ENCODE measurements around the gene PLEKHM3. TPM values are rescaled to one million over a fixed set of nuclear protein-coding genes. Genes with fewer than 3 reads are reported as not detected.
A peak's percentile ranks its signal among the peaks of the same experiment; 100 is the strongest.
"Not testable (repeated sequence)": the region's sequence is repeated elsewhere in the genome, so short reads cannot be mapped to it uniquely, and the experiment has no call there.

The PLEKHM3 gene
- total RNA-seq, 1 experiment from 2014 or later, result 25.8 TPM

- no peak for DNase-seq (ENCODE audit: low spot score)
- in situ Hi-C loops (cut with HindIII; ENCODE audit: low sequenced_read_pairs), result no loop called here
Measured at GRCh38 chr2:207956771-207957170, 68.6 kb downstream of the PLEKHM3 start.

GRCh38 chr2:207955456-207955855 is 69.9 kb downstream of the PLEKHM3 start:
- DNase-seq (ENCODE audit: low spot score), result no peak
- in situ Hi-C loops (cut with HindIII; ENCODE audit: low sequenced_read_pairs), result no loop called here

DNA sequence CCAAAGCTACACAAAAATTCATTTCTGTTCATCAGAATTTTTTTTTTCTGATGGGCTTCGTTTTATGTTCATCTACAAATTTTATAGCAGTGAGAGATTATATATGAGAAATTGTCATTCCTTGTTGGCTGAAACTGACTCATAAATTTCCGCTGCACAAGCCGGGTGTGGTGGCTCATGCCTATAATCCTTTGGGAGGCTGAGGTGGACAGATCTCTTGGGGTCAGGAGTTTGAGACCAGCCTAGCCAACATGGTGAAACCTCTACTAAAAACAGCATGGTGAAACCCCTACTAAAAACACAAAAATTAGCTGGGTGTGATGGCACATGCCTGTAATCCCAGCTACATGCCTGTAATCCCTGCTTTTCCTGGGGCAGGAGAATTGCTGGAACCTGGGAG is 72.0 kb downstream of the PLEKHM3 start:
- in situ Hi-C loops (cut with HindIII; ENCODE audit: low sequenced_read_pairs), result no loop called here

DNA sequence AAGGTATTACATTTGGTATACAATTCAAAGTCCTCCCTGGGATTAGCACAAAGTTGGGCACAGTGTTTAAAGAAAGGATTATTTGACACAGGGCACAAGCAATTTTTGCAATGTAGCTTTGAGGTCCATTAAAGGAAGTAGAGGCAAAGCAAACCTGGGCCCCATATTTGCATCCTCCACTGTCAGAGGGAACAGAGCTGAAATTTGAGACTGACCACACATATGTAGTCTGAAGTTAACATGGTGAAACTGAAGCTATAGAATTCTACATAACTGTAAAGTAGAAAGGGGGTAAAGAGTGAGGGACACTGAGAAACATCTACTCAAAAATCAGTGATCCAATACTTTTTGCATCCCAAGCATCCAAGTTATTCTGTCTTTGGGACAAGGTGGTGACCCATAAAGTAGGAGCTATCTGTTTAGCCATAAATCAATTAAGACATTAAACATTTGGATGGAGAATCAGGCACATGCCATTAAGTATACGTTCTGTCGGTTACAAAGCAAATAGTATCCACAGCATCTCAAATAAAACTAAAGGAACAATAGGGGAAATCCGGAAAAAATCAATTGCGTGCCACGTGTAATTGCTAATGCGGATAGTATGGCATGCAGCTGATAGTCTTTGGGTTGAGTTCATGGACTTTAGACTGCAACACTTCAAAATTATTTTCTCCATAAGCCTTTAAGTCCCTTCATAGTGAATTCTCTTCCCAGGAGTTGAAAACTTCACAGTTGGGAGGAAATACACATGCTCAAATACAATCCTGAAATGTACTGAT is 72.6 kb downstream of the PLEKHM3 start:
- DNase-seq (ENCODE audit: low spot score), result peak; percentile 57
- in situ Hi-C loops (cut with HindIII; ENCODE audit: low sequenced_read_pairs), result no loop called here

More for the DNA sequence above, 72.0 kb downstream of the PLEKHM3 start:
- DNase-seq (ENCODE audit: low spot score), result no peak

DNA sequence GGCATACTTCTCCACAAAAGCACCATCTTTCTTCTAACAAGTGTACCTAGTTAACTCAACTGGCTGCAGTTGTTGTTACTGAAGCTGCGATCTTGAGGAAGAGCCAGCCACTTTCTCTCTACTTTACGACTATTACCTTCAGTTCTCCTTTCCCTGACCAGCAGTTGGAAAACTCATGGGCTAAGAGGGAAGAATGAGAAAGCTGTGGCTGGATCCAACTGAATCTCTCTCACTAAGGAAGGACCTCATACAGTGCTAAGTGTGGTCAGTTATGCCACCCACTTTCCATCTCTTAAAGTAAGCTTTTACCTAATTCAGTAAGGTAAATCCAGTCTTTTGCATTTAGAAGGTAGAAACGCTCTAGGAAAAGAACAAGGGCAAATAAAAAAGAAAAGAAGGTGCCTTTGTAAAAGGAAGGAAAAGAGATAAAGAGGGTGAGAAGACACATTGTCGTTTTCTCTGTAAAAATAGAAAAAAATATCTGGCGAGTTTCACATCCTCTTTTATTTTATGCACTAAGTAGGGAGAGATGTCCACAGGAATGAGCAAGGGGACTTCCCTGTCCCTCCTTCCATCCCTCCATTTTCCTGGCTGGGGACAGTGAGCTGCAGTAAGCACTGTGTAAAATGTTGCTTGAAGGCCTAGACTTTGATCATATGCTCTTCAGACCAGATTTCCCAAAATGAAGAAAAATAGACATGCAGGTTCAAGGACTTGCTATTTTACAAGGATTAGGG is 73.4 kb downstream of the PLEKHM3 start:
- no peak for DNase-seq (ENCODE audit: low spot score)
- in situ Hi-C loops (cut with HindIII; ENCODE audit: low sequenced_read_pairs), result no loop called here

DNA sequence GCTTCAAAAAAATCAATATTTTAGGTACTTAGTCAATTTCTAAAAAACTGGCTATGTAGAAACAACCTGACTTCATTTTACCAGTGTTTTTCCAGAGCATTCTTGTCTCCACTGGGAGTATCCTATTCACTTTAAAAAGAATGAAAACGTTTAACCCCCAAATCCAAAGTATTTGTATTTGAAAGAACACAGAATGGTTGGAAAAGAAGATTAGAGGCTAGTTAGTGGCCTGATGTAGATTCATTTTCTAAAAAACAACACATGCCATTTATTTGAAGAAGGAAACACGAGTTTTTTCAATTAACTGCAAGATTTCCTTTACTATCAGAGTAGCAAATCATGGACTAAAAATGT is 74.6 kb downstream of the PLEKHM3 start:
- in situ Hi-C loops (cut with HindIII; ENCODE audit: low sequenced_read_pairs), result no loop called here
- DNase-seq (ENCODE audit: low spot score), result no peak

GRCh38 chr2:207950063-207950760 is 75.1 kb downstream of the PLEKHM3 start:
- DNase-seq (ENCODE audit: low spot score), result no peak
- in situ Hi-C loops (cut with HindIII; ENCODE audit: low sequenced_read_pairs), result no loop called here

- in situ Hi-C loops (cut with HindIII; ENCODE audit: low sequenced_read_pairs); DNase-seq (ENCODE audit: low spot score): not testable (repeated sequence)
Measured at GRCh38 chr2:207949245-207949644, 76.1 kb downstream of the PLEKHM3 start.

DNA sequence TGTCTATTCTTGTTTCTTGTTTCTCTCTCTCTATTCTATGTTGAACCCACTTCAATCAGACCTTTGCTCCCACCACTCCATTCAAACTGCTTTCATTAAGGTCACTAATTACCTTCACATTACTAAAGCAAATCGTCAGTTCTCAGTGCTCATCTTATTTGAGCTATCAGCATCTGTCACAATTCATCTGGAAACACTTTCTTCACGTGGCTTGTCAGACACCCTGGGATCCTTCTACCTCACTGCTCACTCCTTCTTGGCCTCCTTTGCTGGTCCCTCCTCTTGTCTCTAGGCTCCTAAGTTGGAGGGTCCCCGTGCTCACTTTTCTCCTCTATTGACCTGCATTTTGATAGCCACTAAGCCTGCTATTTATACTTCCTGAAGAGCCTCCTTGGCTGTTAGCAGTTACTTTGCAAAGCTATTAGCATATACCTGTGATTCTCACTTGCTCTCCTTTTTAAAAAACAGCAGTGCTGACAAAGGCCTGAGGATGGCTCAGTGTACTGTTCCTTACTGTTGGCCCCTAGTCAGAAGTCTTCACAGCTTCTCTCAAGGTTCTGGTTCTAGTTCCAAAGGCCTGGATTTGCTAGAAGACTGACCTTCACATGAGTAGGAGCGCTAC is 80.2 kb downstream of the PLEKHM3 start:
- in situ Hi-C loops (cut with HindIII; ENCODE audit: low sequenced_read_pairs), result no loop called here
- DNase-seq (ENCODE audit: low spot score), result no peak

DNA sequence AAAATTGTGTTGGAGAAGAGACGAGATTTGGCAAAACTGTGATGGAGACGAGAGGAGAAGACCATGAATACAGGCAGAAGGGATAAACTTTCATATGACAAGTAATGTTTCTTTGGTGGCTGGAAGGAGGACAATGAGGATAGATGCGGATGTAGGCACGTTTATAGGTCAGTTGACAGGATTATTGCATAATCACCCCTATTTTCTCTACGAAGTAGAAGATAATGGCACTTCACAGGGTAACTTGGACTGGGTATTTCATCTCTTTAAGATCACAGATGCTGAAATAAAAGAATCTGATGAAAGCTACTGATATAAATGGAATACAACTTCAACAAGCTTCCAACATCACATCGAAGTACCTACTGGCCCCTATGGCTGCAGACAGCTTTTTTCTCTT is 81.0 kb downstream of the PLEKHM3 start:
- no peak for DNase-seq (ENCODE audit: low spot score)
- in situ Hi-C loops (cut with HindIII; ENCODE audit: low sequenced_read_pairs), result no loop called here

DNA sequence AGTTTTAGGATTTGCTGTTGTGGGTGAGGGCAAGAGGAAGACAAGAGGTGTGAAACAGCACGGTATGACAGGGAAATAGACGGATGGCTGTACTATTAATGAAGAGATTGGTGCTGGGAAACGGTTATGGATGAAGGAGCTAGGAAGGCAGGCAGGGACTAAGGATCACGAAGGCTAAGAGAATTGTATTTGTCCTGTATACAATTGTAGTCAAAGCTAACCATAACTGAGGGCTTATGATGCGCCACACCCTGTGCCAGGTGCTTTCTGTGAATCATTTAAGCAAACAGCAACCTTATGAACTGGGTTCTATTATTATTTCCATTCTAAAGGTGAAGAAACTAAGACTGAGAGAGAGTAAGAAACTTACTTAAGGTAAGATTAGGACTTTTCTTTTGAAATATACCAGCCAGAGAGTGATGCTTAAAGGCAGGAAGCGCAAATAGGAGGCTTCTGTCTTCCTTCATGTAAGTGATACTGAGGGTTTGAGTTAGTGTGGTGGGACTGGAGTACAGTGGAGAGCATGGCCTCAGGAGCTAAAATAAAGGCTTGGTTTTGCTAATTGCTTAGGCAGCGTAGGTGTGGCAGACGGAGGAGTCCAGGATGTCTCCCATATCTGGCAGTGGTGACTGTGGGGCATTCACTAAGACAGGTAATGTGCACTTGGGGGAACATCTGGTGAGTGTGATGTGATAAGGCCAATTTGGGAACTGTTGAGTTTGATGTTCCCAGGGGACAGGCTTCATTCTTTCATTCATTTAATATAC is 85.8 kb downstream of the PLEKHM3 start:
- no peak for DNase-seq (ENCODE audit: low spot score)
- in situ Hi-C loops (cut with HindIII; ENCODE audit: low sequenced_read_pairs), result no loop called here

GRCh38 chr2:207938886-207939285 is 86.4 kb downstream of the PLEKHM3 start:
- in situ Hi-C loops (cut with HindIII; ENCODE audit: low sequenced_read_pairs), result no loop called here

GRCh38 chr2:207938415-207938814 is 86.9 kb downstream of the PLEKHM3 start:
- in situ Hi-C loops (cut with HindIII; ENCODE audit: low sequenced_read_pairs), result no loop called here
- DNase-seq (ENCODE audit: low spot score), result no peak

More at GRCh38 chr2:207938886-207939285, 86.4 kb downstream of the PLEKHM3 start:
- no peak for DNase-seq (ENCODE audit: low spot score)

- DNase-seq (ENCODE audit: low spot score), result no peak
- in situ Hi-C loops (cut with HindIII; ENCODE audit: low sequenced_read_pairs), result no loop called here
Measured at GRCh38 chr2:207937823-207938222, 87.5 kb downstream of the PLEKHM3 start.

DNA sequence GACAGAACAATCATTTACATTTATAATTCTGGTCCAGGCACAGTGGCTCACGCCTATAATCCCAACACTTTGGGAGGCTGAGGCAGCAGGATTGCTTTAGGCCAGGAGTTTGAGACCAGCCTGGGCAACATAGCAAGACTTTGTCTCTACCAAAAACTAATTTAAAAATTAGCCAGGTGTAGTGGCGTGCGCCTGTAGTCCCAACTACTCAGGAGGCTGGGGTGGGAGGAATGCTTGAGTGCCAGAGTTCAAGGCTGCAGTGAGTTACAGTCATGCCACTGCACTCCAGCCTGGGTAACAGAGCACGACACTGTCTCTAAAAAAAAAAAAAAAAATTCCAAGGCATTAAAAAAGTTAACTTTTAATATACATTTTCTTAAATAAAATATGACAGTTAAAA is 88.1 kb downstream of the PLEKHM3 start:
- DNase-seq (ENCODE audit: low spot score), result no peak
- in situ Hi-C loops (cut with HindIII; ENCODE audit: low sequenced_read_pairs), result no loop called here

DNA sequence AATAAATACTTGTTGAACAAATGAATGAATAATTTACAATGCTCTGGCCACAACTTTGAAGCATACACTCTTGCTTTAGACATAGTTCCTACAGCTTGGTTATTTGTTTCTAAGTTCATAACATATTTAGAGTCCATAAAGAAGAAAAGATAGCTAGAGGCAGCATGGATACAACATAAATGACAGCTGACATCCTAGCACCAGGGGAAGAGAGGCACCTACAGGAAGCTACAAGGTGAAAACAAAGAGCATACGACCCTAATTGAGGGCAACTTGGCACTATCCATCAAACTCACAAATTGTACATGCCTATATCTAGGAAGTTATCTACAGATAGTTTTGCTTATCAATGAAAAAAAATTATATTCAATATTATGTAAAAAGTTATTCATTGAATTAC is 88.9 kb downstream of the PLEKHM3 start:
- in situ Hi-C loops (cut with HindIII; ENCODE audit: low sequenced_read_pairs), result no loop called here
- no peak for DNase-seq (ENCODE audit: low spot score)

DNA sequence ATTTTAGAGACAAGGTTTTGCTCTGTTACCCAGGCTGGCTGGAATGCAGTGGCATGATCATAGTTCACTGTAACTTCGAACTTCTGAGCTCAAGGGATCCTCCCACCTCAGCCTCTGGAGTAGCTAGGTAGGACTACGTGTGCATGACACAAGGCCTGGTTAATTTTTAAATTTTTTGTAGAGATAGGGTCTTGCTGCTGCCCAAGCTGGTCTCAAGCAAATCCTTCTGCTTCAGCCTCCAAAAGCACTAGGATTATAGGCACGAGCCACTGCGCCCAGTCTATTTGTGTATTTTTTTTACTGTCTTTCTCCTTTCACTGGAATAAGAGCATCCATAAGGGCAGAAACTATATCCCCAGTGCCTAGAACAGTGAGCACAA is 89.3 kb downstream of the PLEKHM3 start:
- DNase-seq (ENCODE audit: low spot score), result no peak
- in situ Hi-C loops (cut with HindIII; ENCODE audit: low sequenced_read_pairs), result no loop called here

GRCh38 chr2:207935121-207935990 is 90.0 kb downstream of the PLEKHM3 start:
- in situ Hi-C loops (cut with HindIII; ENCODE audit: low sequenced_read_pairs), result no loop called here
- no peak for DNase-seq (ENCODE audit: low spot score)
